ENCODE results near the gene SHISAL2B.

Gene SHISAL2B

DNA sequence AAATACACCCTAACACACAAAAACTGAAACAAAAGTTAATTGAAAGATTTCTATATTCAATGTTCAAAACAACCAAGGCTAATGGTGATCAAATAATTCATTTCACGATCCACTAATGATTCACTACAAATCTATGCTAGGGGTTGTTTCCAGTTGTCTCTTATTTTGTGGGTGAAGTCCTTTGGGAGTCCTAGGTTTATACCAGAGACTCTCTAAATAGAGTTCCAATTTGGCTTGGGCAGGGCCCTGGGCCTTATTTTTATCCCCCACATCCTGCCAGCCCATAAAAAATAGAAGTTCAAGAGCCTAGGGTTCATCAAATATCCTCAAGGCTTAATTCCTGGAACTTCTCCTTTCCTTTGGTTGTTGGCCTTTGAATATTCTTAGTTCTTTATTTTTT is 52.1 kb downstream of the SHISAL2B start:
- Histone ChIP-seq H3K79me2 (ENCODE audit: insufficient read depth, low read length) (no peaks in the 10 kb centered on the region), H3K4me1 (ENCODE audit: insufficient read depth, low read length) (no peaks in the 10 kb centered on the region), H4K20me1 (ENCODE audit: insufficient read depth, low read length) (no peaks in the 10 kb centered on the region), H3K27ac (ENCODE audit: low read length) (no peak overlapping the region), H2AFZ (ENCODE audit: low read depth, low read length) (no peak overlapping the region), H3K4me2 (ENCODE audit: insufficient read depth, low read length) (no peak overlapping the region), H3K4me3 (ENCODE audit: low read depth in 1 of 2, low read length in 2 of 2) (no peak overlapping the region), H3K27me3 (ENCODE audit: insufficient read depth, low read length, poor library complexity) (no peaks in the 10 kb centered on the region), H3K9me3 (ENCODE audit: insufficient read depth, low read length, severe bottlenecking) (no peaks in the 10 kb centered on the region), H3K9ac (ENCODE audit: low read depth, low read length) (no peak overlapping the region), H3K36me3 (ENCODE audit: insufficient read depth, low read length) (peaks cover 37% of the 10 kb centered on the region)
- ATAC-seq (ENCODE audit: insufficient read depth, low read depth) = no peak
- no peak for DNase-seq
- TF ChIP-seq, protein P1, sequence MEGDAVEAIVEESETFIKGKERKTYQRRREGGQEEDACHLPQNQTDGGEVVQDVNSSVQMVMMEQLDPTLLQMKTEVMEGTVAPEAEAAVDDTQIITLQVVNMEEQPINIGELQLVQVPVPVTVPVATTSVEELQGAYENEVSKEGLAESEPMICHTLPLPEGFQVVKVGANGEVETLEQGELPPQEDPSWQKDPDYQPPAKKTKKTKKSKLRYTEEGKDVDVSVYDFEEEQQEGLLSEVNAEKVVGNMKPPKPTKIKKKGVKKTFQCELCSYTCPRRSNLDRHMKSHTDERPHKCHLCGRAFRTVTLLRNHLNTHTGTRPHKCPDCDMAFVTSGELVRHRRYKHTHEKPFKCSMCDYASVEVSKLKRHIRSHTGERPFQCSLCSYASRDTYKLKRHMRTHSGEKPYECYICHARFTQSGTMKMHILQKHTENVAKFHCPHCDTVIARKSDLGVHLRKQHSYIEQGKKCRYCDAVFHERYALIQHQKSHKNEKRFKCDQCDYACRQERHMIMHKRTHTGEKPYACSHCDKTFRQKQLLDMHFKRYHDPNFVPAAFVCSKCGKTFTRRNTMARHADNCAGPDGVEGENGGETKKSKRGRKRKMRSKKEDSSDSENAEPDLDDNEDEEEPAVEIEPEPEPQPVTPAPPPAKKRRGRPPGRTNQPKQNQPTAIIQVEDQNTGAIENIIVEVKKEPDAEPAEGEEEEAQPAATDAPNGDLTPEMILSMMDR (IDR thresholded peaks at IDR 0.05; ENCODE audit: borderline replicate concordance, extremely low read depth, low read length, poor library complexity, severe bottlenecking) = no peak
- no peak for TF ChIP-seq EZH2 (IDR thresholded peaks at IDR 0.05; ENCODE audit: borderline replicate concordance, low read depth, low read length, severe bottlenecking)

DNA sequence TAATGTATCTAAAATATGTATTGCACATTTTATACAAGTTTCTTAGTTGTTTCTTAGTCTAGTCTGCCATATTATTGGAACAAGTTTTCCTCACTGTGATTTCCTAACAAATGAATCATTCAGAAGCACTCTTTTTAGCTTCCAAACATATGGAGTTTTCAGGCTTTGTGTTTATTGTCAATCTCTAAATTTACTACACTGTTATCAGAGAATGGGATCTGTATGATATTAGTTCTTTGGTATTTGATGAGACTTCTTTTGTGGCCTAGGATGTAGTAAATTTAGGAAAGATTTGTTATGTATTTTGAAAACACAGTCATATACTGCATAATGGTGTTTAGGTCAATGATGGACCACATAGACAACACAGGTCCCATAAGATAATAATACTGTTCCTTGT is 52.5 kb downstream of the SHISAL2B start:
- Histone ChIP-seq H3K36me3 (ENCODE audit: insufficient read depth, low read length) (peaks cover 37% of the 10 kb centered on the region), H3K4me3 (ENCODE audit: low read depth in 1 of 2, low read length in 2 of 2) (no peak overlapping the region), H2AFZ (ENCODE audit: low read depth, low read length) (no peak overlapping the region), H3K27ac (ENCODE audit: low read length) (no peak overlapping the region), H4K20me1 (ENCODE audit: insufficient read depth, low read length) (no peaks in the 10 kb centered on the region), H3K4me1 (ENCODE audit: insufficient read depth, low read length) (no peaks in the 10 kb centered on the region), H3K79me2 (ENCODE audit: insufficient read depth, low read length) (no peaks in the 10 kb centered on the region), H3K4me2 (ENCODE audit: insufficient read depth, low read length) (no peak overlapping the region), H3K9ac (ENCODE audit: low read depth, low read length) (no peak overlapping the region), H3K9me3 (ENCODE audit: insufficient read depth, low read length, severe bottlenecking) (no peaks in the 10 kb centered on the region), H3K27me3 (ENCODE audit: insufficient read depth, low read length, poor library complexity) (no peaks in the 10 kb centered on the region)
- TF ChIP-seq EZH2 (IDR thresholded peaks at IDR 0.05; ENCODE audit: borderline replicate concordance, low read depth, low read length, severe bottlenecking) = no peak
- no peak for DNase-seq
- no peak for ATAC-seq (ENCODE audit: insufficient read depth, low read depth)

DNA sequence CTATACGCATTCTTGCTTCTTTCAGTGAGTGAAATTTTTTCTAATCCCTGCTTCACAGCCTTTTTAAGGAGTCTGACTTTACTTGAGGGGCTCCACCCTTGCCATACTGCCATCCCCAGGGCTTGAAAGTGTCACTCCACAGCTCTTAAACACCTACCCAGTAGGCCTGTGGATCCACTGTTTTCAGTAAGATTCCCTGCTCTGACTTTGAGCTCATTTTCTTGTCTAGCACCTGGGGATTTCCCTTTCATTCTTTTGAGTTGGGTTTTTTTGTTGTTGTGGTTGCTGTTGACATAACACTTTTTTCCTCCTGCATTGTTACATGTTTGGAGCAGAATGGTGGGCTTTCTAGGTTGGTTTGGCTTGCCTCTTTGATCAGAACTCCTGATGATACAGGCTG is 54.6 kb downstream of the SHISAL2B start:
- TF ChIP-seq EZH2 (IDR thresholded peaks at IDR 0.05; ENCODE audit: borderline replicate concordance, low read depth, low read length, severe bottlenecking) = no peak
- TF ChIP-seq, protein P1 (IDR thresholded peaks at IDR 0.05; ENCODE audit: borderline replicate concordance, extremely low read depth, low read length, poor library complexity, severe bottlenecking) = no peak
- H3K27me3 ChIP-seq (ENCODE audit: insufficient read depth, low read length, poor library complexity) = no peaks in the 10 kb centered on the region
- H3K36me3 ChIP-seq (ENCODE audit: insufficient read depth, low read length) = peaks cover 16% of the 10 kb centered on the region; the same call in 1 of the 2 replicates
- no peaks in the 10 kb centered on the region for H3K9me3 ChIP-seq (ENCODE audit: insufficient read depth, low read length, severe bottlenecking)
- no peak for DNase-seq
- no peak overlapping the region for H3K4me2 ChIP-seq (ENCODE audit: insufficient read depth, low read length)
- no peak for ATAC-seq (ENCODE audit: insufficient read depth, low read depth)
- no peak overlapping the region for H3K27ac ChIP-seq (ENCODE audit: low read length)
- no peak overlapping the region for H2AFZ ChIP-seq (ENCODE audit: low read depth, low read length)
- H3K79me2 ChIP-seq (ENCODE audit: insufficient read depth, low read length) = no peaks in the 10 kb centered on the region
- no peaks in the 10 kb centered on the region for H3K4me1 ChIP-seq (ENCODE audit: insufficient read depth, low read length)
- H3K4me3 ChIP-seq (ENCODE audit: low read depth in 1 of 2, low read length in 2 of 2) = no peak overlapping the region
- H3K9ac ChIP-seq (ENCODE audit: low read depth, low read length) = no peak overlapping the region
- H4K20me1 ChIP-seq (ENCODE audit: insufficient read depth, low read length) = no peaks in the 10 kb centered on the region

DNA sequence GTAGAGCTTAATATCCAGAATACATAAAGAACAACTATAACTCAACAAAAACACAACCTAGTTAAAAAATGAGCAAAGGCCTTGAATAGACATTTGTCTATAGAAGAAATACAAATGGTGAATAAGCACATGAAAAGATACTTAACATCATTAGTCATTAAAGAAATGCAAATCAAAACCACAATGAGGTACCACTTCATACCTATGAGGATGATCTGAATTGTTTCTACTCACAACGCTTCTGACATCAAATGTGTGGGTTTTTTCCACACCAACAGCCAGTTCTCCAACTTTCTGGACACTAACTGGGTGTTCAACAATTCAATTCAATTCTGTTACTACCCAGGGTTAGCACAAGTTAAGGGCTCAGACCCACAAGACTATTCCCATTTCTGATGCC is 56.1 kb downstream of the SHISAL2B start:
- H3K9ac ChIP-seq (ENCODE audit: low read depth, low read length) = no peak overlapping the region
- TF ChIP-seq EZH2 (IDR thresholded peaks at IDR 0.05; ENCODE audit: borderline replicate concordance, low read depth, low read length, severe bottlenecking) = no peak
- TF ChIP-seq, protein P1 (IDR thresholded peaks at IDR 0.05; ENCODE audit: borderline replicate concordance, extremely low read depth, low read length, poor library complexity, severe bottlenecking) = no peak
- no peaks in the 10 kb centered on the region for H4K20me1 ChIP-seq (ENCODE audit: insufficient read depth, low read length)
- no peak overlapping the region for H3K4me3 ChIP-seq (ENCODE audit: low read depth in 1 of 2, low read length in 2 of 2)
- ATAC-seq (ENCODE audit: insufficient read depth, low read depth) = no peak
- H3K27ac ChIP-seq (ENCODE audit: low read length) = no peak overlapping the region
- DNase-seq = no peak
- no peaks in the 10 kb centered on the region for H3K4me1 ChIP-seq (ENCODE audit: insufficient read depth, low read length)
- H3K9me3 ChIP-seq (ENCODE audit: insufficient read depth, low read length, severe bottlenecking) = no peaks in the 10 kb centered on the region
- no peaks in the 10 kb centered on the region for H3K79me2 ChIP-seq (ENCODE audit: insufficient read depth, low read length)
- no peak overlapping the region for H2AFZ ChIP-seq (ENCODE audit: low read depth, low read length)
- no peaks in the 10 kb centered on the region for H3K27me3 ChIP-seq (ENCODE audit: insufficient read depth, low read length, poor library complexity)
- H3K4me2 ChIP-seq (ENCODE audit: insufficient read depth, low read length) = no peak overlapping the region
- peaks cover 6% of the 10 kb centered on the region; the same call in 1 of the 2 replicates for H3K36me3 ChIP-seq (ENCODE audit: insufficient read depth, low read length)
